Endodermal cell (in vitro differentiated cells): ENCODE data around the gene TRUB2. TPM values are rescaled to one million over a fixed set of nuclear protein-coding genes. Genes with fewer than 3 reads are reported as not detected.

Source experiments
- DNase-seq: peaks from one replicate; pipeline ENCODE4 v3.0.0-alpha.2; 2017
- H3K27ac ChIP-seq: 2 replicates; pipeline ENCODE4 v1.5.1; 2013; ENCODE audit warnings: mild to moderate bottlenecking, low read depth, low read length, moderate library complexity
- H3K27me3 ChIP-seq: 2 replicates; pipeline ENCODE4 v1.6.1; 2013; ENCODE audit warnings: mild to moderate bottlenecking, low read length, moderate library complexity; ENCODE audit not compliant: insufficient read depth, control insufficient read depth, poor library complexity, severe bottlenecking
- H3K36me3 ChIP-seq: 2 replicates; pipeline ENCODE4 v1.7.0; 2013; ENCODE audit warnings: mild to moderate bottlenecking, low read length, moderate library complexity; ENCODE audit not compliant: control insufficient read depth, insufficient read depth
- H3K4me1 ChIP-seq: one replicate; pipeline ENCODE4 v1.7.0; 2013; ENCODE audit warnings: low read length; ENCODE audit not compliant: control insufficient read depth, insufficient read depth
- H3K4me3 ChIP-seq: 2 replicates; pipeline ENCODE4 v1.5.1; 2013; ENCODE audit warnings: mild to moderate bottlenecking, low read length, moderate library complexity
- H3K9ac ChIP-seq: 2 replicates; pipeline ENCODE4 v1.6.1; 2013; ENCODE audit warnings: mild to moderate bottlenecking, low read length, moderate library complexity; ENCODE audit not compliant: poor library complexity, severe bottlenecking; ENCODE audit errors: extremely low read depth
- H3K9me3 ChIP-seq: 2 replicates; pipeline ENCODE4 v1.6.1; 2013; ENCODE audit warnings: mild to moderate bottlenecking, low read length, moderate library complexity; ENCODE audit not compliant: control insufficient read depth
- H3K27ac Mint-ChIP-seq: 2 replicates; pipeline ENCODE4 v1.8.0; 2020; ENCODE audit warnings: mixed read lengths
- H3K27me3 Mint-ChIP-seq: 2 replicates; pipeline ENCODE4 v1.8.0; 2021; ENCODE audit warnings: mild to moderate bottlenecking, mixed read lengths; ENCODE audit not compliant: insufficient read depth
- H3K36me3 Mint-ChIP-seq: 2 replicates; pipeline ENCODE4 v1.8.0; 2020; ENCODE audit warnings: low read depth, mixed read lengths
- H3K4me1 Mint-ChIP-seq: 2 replicates; pipeline ENCODE4 v1.8.0; 2020; ENCODE audit warnings: mixed read lengths
- H3K4me3 Mint-ChIP-seq: 2 replicates; pipeline ENCODE4 v1.8.0; 2020; ENCODE audit warnings: mild to moderate bottlenecking, moderate library complexity, mixed read lengths
- H3K9me3 Mint-ChIP-seq: 2 replicates; pipeline ENCODE4 v1.8.0; 2020; ENCODE audit warnings: mild to moderate bottlenecking, mixed read lengths
- CTCF ChIP-seq: fragments of 200-600 bp; sonication (generic); conservative IDR thresholded peaks from 2 replicates; pipeline ENCODE4 v1.5.0; 2021; ENCODE audit warnings: antibody characterized with exemption, mild to moderate bottlenecking
- WGBS, 2 experiments: methylation state at CpG; one replicate each; pipeline versions ENCODE4 v1.1.5 to v1.1.7; 2013; ENCODE audit warnings: missing lambda C conversion rate in 2 of 2, mixed read lengths in 1 of 2; ENCODE audit not compliant: insufficient coverage in 1 of 2, insufficient read length in 1 of 2; 5-methylcytosine and 5-hydroxymethylcytosine counted together
- total RNA-seq, 2 donors: library from RNA; stranded (reverse); fragmentation: NEBNext Ultra II Directional in 1 of 2; extraction: Animal tissue kit (Norgen Biotek cat#: 25700) in 1 of 2; gene quantifications; 2 replicates in 1 of 2; 3 replicates in 1 of 2; pipeline ENCODE4 v1.2.1, GENCODE V29; 2021

TRUB2 gene
- total RNA-seq, 2 donors from 2014 or later = 30.6 to 31.8 TPM

- no peak overlapping the region for H3K4me3 Mint-ChIP-seq
- H3K27me3 Mint-ChIP-seq = no peaks in the 10 kb centered on the region
- WGBS, 2 experiments = 95 to 96% methylated on average over 14 to 17 of the region's 17 CpGs
- Histone ChIP-seq H3K27ac (no peak overlapping the region), H3K4me3 (no peak overlapping the region), H3K36me3 (peaks cover 62% of the 10 kb centered on the region), H3K9ac (no peak overlapping the region), H3K27me3 (no peaks in the 10 kb centered on the region), H3K4me1 (no peaks in the 10 kb centered on the region), H3K9me3 (no peaks in the 10 kb centered on the region)
- no peak for TF ChIP-seq CTCF
- DNase-seq = no peak
- no peaks in the 10 kb centered on the region for H3K9me3 Mint-ChIP-seq
- no peak overlapping the region for H3K27ac Mint-ChIP-seq
- no peaks in the 10 kb centered on the region for H3K4me1 Mint-ChIP-seq
- H3K36me3 Mint-ChIP-seq = peaks cover 52% of the 10 kb centered on the region
These were observed 61.9 kb downstream of the TRUB2 start for GRCh38 chr9:128260340-128260739.

DNA sequence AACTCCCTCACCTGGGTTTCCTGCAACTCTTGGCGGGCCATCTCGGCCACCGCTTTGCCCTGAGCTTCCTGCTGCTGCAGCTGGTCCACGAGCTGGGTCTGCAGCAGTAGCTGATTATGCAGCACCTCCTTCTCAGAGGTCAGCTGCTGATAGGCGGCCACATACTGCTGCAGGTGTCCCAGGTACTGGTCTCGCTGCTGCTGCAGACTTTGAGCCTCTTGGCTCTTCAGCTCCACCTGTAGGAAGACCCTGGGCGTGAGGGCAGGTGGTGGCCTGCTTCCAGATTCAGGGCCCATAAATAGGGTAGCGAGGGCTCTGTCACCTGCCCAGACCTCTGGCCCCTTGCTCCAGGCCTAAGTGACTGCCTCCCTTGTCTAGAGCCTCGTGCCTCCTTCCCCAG is 63.1 kb downstream of the TRUB2 start:
- H3K27me3 ChIP-seq = no peaks in the 10 kb centered on the region
- H3K4me1 ChIP-seq = no peaks in the 10 kb centered on the region
- no peaks in the 10 kb centered on the region for H3K27me3 Mint-ChIP-seq
- no peak overlapping the region for H3K4me3 ChIP-seq
- H3K27ac ChIP-seq = no peak overlapping the region
- H3K27ac Mint-ChIP-seq = peak overlapping the region; percentile 55
- peaks cover 53% of the 10 kb centered on the region for H3K36me3 ChIP-seq
- no peak overlapping the region for H3K4me3 Mint-ChIP-seq
- TF ChIP-seq CTCF = peak; percentile 67
- 91 to 92% methylated on average over 9 of the region's 9 CpGs for WGBS, 2 experiments
- peaks cover 44% of the 10 kb centered on the region for H3K36me3 Mint-ChIP-seq
- H3K9me3 Mint-ChIP-seq = no peaks in the 10 kb centered on the region
- H3K9me3 ChIP-seq = no peaks in the 10 kb centered on the region
- peak; percentile 83 for DNase-seq
- H3K4me1 Mint-ChIP-seq = peaks cover 2% of the 10 kb centered on the region
- H3K9ac ChIP-seq = no peak overlapping the region

DNA sequence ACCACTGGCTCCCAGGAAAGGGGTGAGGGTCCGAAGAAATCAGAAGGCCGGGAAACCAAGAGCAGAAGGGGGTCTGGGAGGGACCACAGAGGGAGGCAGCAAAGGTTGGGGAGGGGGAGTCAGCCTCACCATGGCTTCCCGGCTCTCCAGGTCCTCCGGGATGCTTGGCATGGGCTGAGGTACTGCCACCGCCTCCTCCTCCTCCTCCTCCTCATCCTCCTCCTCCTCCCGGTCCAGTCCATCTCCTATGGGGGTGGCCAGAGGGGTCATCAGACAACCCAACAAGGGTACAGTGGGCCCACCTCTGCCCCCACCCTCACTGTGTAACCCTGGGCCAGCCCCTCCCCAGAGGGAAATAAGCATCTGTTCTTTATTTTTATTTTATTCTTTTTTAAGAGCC is 63.9 kb downstream of the TRUB2 start:
- Histone ChIP-seq H3K9me3 (no peaks in the 10 kb centered on the region), H3K4me3 (no peak overlapping the region), H3K36me3 (peaks cover 53% of the 10 kb centered on the region), H3K27ac (no peak overlapping the region), H3K4me1 (no peaks in the 10 kb centered on the region), H3K9ac (no peak overlapping the region), H3K27me3 (no peaks in the 10 kb centered on the region)
- Mint-ChIP-seq H3K27ac (no peak overlapping the region), H3K4me3 (no peak overlapping the region), H3K36me3 (peaks cover 44% of the 10 kb centered on the region), H3K27me3 (no peaks in the 10 kb centered on the region), H3K4me1 (peaks cover 2% of the 10 kb centered on the region), H3K9me3 (no peaks in the 10 kb centered on the region)
- TF ChIP-seq CTCF = no peak
- DNase-seq = no peak
- 90% methylated on average over 2 to 6 of the region's 6 CpGs for WGBS, 2 experiments
